NT2/D1 (cell line): ENCODE data around the gene ARVCF.
A peak's percentile ranks its signal among the peaks of the same experiment; 100 is the strongest.

Experiments used
- DNase-seq: peaks from one replicate; pipeline ENCODE4 v3.0.0-alpha.2; 2011; ENCODE audit warnings: low read depth, low spot score
- H3K27me3 ChIP-seq: 2 replicates; pipeline ENCODE4 v1.6.0; 2011; ENCODE audit warnings: mild to moderate bottlenecking; ENCODE audit not compliant: insufficient read length, insufficient read depth
- H3K36me3 ChIP-seq: 2 replicates; pipeline ENCODE4 v1.6.1; 2011; ENCODE audit warnings: mild to moderate bottlenecking, low read length, mixed read lengths; ENCODE audit not compliant: insufficient read depth, insufficient read length
- H3K4me1 ChIP-seq: 2 replicates; pipeline ENCODE4 v1.5.1; 2011; ENCODE audit not compliant: insufficient read depth, insufficient read length
- H3K4me3 ChIP-seq: 2 replicates; pipeline ENCODE4 v1.5.1; 2011; ENCODE audit warnings: low read depth; ENCODE audit not compliant: insufficient read length
- H3K9ac ChIP-seq: 2 replicates; pipeline ENCODE4 v1.6.0; 2011; ENCODE audit warnings: low read depth; ENCODE audit not compliant: insufficient read length
- H3K9me3 ChIP-seq: 2 replicates; pipeline ENCODE4 v1.5.1; 2011; ENCODE audit warnings: mild to moderate bottlenecking, low read length; ENCODE audit not compliant: insufficient read depth
- SUZ12 ChIP-seq: IDR thresholded peaks from 2 replicates; pipeline ENCODE4 v1.6.1; 2011; ENCODE audit not compliant: insufficient read length, insufficient read depth; ENCODE audit errors: extremely low read depth
- YY1 ChIP-seq: IDR thresholded peaks from 2 replicates; pipeline ENCODE4 v1.6.1; 2011; ENCODE audit not compliant: insufficient read length, insufficient read depth
- ZNF274 ChIP-seq: IDR thresholded peaks from 2 replicates; pipeline ENCODE4 v1.6.1; 2011; ENCODE audit warnings: mild to moderate bottlenecking, low read depth, low read length

ARVCF gene

GRCh38 chr22:19959043-19959586, 57.5 kb downstream of the ARVCF start:
- H3K36me3 ChIP-seq, result peaks cover 45% of the 10 kb centered on the region
- H3K27me3 ChIP-seq, result no peaks in the 10 kb centered on the region
- H3K4me1 ChIP-seq, result peaks cover 20% of the 10 kb centered on the region
- peak overlapping the region; percentile 50 for H3K9ac ChIP-seq
- peak; percentile 78 for DNase-seq
- TF ChIP-seq ZNF274, result no peak
- TF ChIP-seq YY1, result no peak
- no peak for TF ChIP-seq SUZ12
- no peaks in the 10 kb centered on the region for H3K9me3 ChIP-seq
- H3K4me3 ChIP-seq, result peak overlapping the region; percentile 18

DNA sequence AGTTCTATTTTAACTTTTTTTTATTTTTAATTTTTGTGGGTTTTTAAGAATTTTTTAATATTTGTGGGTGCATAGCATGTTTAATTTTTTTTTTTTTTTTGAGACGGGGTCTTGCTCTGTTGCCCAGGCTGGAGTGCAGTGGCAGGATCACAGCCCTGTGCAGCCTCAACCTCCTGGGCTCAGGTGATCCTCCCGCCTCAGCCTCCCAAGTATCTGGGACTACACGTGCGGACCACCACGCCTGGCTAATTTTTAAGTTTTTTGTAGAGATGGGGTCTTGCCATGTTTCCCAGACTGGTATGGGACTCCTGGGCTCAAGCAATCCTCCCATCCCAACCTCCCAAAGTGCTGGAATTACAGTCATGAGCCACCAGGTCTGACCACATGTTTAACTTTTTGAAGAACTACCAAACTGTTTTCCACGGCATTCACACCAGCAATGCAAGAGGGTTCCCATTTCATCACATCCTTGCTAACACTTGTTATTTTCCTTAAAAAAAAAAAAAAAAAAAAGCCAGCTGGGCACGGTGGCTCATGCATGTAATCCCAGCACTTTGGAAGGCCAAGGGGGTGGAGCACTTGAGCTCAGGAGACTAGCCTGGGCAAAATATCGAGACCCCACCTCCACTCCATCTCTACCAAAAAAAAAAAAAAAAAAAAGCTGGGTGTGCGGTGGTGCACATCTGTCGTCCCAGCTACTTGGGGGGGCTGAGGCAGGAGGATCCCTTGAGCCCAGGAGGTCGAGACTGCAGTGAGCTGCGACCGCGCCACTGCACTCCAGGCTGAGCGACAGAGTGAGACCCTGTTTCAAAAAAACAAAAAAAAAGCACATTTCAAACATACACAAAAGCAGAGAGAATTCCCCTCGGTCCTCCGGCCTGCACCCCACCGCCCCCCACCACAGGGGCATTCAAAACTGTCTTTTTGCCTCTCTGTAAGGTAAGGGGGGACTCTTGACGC, 58.3 kb downstream of the ARVCF start:
- Histone ChIP-seq H3K4me1 (peaks cover 20% of the 10 kb centered on the region), H3K9ac (peak overlapping the region; percentile 50), H3K9me3 (no peaks in the 10 kb centered on the region), H3K4me3 (no peak overlapping the region), H3K27me3 (no peaks in the 10 kb centered on the region), H3K36me3 (peaks cover 37% of the 10 kb centered on the region)
- TF ChIP-seq YY1, result no peak
- TF ChIP-seq SUZ12, result no peak
- no peak for TF ChIP-seq ZNF274
- no peak for DNase-seq

GRCh38 chr22:19957445-19957844, 59.2 kb downstream of the ARVCF start:
- TF ChIP-seq SUZ12 (no peak), ZNF274 (no peak), YY1 (no peak)
- Histone ChIP-seq H3K27me3 (no peaks in the 10 kb centered on the region), H3K9ac (no peak overlapping the region), H3K36me3 (peaks cover 29% of the 10 kb centered on the region), H3K4me3 (no peak overlapping the region), H3K9me3 (no peaks in the 10 kb centered on the region), H3K4me1 (peaks cover 15% of the 10 kb centered on the region)
- DNase-seq, result no peak

DNA sequence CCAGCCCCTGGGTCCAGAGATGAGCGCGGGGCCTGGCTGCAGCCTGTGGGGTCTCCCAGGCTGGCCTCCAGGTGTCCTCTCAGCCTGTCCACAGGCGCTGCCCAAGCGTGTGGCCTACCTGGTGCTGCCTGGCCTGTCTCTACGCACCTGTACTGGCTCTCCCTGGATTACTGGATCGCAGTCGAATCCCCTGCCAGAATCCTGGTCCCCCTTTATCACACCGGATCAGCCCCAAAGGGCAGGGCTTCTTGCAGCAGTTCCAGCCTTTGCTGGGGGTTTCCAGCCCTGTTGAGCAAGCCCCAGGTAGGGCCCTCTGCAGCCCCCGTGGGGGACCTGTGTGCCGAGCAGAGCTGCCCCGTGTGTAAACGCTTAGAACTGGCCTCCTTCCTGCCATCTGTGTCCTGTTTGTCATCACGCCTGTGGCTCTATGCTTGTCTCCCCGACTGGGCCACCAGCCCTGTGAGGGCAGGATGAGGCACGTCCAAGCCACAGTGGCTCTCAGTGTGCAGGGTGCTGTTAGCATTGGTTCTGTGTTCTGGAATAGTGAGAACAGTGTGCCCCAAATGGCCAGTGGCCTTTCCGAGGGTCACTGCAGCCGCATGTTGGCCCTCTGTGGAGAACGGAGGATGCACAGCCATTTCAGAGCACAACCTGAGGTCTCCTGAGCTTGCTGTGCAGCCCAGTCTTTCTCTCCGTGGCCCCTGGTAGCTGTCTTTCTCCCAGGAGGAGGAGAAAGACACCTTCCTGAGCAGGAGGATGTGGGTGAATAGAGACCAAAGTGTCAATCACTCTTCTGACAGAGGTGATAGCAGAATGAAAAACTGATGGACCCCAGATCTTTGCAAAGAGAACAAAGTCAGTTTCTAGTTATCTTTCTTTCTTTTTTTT, 61.1 kb downstream of the ARVCF start:
- TF ChIP-seq SUZ12, result no peak
- TF ChIP-seq YY1, result no peak
- no peak for TF ChIP-seq ZNF274
- no peaks in the 10 kb centered on the region for H3K27me3 ChIP-seq
- no peak overlapping the region for H3K9ac ChIP-seq
- no peaks in the 10 kb centered on the region for H3K9me3 ChIP-seq
- H3K36me3 ChIP-seq, result peaks cover 24% of the 10 kb centered on the region
- H3K4me3 ChIP-seq, result no peak overlapping the region
- DNase-seq, result no peak
- peaks cover 5% of the 10 kb centered on the region for H3K4me1 ChIP-seq

DNA sequence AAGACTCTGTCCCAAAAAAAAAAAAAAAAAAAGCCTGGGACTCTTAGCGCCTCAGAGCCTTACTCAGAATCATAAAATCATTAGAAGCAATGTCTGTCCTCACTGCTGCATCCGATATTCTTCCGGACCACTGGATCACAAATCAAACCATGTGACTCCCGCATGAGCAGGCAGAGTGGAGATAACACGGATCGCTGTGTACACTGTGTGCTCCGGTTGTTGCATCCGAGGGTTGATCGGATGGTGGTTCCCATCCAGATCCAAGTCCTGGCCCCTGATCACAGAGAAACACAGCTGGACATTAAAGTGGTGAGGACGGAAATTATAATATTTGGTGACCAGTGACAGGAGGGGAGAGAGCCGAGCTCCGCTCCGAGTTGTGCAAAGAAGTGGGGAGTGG, 65.3 kb downstream of the ARVCF start:
- Histone ChIP-seq H3K36me3 (peaks cover 26% of the 10 kb centered on the region), H3K4me3 (no peak overlapping the region), H3K9me3 (no peaks in the 10 kb centered on the region), H3K4me1 (peaks cover 3% of the 10 kb centered on the region), H3K27me3 (no peaks in the 10 kb centered on the region), H3K9ac (no peak overlapping the region)
- TF ChIP-seq ZNF274 (no peak), SUZ12 (no peak), YY1 (no peak)
- no peak for DNase-seq

DNA sequence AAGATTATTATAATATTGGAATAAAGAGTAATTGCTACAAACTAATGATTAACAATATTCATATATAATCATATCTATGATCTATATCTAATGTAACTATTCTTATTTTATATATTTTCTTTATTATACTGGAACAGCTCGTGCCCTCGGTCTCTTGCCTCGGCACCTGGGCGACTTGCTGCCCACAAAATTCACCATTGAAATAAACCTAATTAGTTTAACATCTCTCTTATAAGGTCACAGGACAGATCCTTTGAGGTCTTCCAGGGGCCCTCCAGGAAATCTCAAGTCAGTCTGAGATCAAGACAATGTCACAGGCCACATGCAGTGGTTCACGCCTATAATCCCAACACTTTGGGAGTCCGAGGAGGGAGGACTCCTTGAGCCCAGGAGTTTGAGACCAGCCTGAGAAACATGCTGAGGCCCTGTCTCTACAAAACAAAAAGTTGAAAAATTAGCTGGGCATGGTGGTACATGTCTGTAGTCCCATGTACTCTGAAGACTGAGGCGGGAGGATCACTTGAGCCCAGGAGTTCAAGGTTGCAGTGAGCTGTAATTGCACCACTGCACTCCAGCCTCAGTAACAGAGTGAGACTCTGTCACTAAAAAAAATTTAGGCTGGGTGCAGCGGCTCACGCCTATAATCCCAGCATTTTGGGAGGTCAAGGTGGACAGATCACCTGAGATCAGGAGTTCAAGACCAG, 68.4 kb downstream of the ARVCF start:
- DNase-seq, result no peak
- Histone ChIP-seq H3K4me3 (no peak overlapping the region), H3K9me3 (no peaks in the 10 kb centered on the region), H3K9ac (no peak overlapping the region), H3K4me1 (peaks cover 3% of the 10 kb centered on the region), H3K36me3 (peaks cover 16% of the 10 kb centered on the region), H3K27me3 (no peaks in the 10 kb centered on the region)
- TF ChIP-seq ZNF274 (no peak), SUZ12 (no peak), YY1 (no peak)
